GM19395 (cell line): ENCODE data around the gene PLTP.
"Not testable (repeated sequence)": the region's sequence is repeated elsewhere in the genome, so short reads cannot be mapped to it uniquely, and the experiment has no call there.

Experiments used
- ATAC-seq: cut with Tn5 transposase; IDR thresholded peaks from one replicate; pipeline ENCODE4 v1.9.1; 2021; ENCODE audit warnings: mild to moderate bottlenecking, moderate library complexity; ENCODE audit not compliant: unreplicated experiment

PLTP gene, protein sequence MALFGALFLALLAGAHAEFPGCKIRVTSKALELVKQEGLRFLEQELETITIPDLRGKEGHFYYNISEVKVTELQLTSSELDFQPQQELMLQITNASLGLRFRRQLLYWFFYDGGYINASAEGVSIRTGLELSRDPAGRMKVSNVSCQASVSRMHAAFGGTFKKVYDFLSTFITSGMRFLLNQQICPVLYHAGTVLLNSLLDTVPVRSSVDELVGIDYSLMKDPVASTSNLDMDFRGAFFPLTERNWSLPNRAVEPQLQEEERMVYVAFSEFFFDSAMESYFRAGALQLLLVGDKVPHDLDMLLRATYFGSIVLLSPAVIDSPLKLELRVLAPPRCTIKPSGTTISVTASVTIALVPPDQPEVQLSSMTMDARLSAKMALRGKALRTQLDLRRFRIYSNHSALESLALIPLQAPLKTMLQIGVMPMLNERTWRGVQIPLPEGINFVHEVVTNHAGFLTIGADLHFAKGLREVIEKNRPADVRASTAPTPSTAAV

DNA sequence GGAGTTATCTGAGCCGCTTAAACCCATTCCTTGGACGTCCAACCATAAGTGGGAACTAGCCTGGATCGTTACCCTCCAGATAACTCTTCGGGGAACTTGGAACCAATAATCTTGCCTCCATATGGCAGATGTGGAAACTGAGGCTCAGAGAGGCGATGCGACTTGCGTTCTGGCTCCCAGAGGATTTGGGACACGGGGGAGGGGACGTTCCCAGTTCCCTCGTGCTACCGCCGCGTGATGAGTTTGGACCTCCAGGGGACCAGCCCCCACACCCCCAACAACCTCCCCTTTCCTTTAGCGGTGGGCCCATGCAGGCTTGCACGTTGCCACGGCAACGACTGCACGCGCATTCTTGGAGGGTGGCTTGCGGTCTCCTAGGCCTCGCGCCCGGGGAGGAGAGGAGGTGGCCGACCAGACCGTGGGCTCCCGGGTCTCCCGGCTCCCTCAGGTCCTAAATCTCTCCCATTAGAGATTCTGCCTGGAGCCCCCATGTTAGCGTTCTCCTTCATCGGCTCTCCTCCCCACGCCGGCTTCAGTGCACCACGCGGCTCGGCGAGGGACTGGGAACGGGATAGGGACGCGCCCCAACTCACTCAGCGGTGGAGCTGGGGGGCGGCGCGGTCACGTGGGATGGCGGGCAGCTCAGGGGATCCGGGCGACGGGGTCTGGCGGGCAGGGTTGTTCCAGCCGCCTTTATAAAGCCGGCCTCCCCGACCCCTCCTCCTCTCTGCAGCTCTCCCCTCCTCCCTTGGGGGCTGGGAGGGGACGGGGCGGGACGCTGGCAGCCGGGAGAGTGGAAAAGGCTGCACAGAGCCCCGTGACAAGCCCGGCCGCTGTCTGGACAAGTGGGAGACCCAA, at the start of gene PLTP:
TSS of gene PLTP (minus strand) at position 670 of the 858 bp plus-strand sequence. CDS start 703 bp downstream, outside the sequence.
- ATAC-seq, result no peak

DNA sequence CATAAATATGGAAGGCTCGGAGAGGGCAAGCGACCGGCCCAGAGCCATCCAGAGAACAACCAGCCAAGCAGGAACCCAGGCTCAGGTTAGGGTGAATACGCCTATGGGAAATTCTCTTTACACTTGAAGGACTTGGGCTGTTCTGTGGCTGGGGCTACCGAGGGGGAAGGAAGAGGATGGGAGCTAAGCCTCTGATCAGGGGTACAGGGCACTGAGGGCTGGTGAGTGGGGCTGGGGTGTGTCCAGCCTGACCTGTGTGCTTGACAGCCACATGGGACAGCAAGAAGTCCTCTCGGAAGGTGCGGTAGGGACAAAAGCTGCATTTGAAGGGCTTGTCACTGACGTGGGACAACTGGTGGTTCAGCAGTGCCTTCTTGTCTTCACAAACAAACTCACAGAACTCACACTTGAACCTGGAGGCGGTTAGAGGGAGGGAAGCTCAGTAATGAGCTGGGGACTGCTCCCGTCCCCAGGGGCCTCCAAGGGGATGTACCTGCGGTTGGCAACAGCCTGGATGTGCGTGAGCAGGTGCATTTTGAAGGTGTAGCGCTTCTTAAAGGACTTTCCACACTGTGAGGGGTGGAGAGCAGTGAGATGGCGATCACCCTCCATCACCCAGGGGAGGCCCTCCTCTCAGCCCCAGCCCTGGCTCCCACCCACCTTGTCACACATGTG, 48.1 kb upstream of the PLTP start:
- ATAC-seq, result no peak

DNA sequence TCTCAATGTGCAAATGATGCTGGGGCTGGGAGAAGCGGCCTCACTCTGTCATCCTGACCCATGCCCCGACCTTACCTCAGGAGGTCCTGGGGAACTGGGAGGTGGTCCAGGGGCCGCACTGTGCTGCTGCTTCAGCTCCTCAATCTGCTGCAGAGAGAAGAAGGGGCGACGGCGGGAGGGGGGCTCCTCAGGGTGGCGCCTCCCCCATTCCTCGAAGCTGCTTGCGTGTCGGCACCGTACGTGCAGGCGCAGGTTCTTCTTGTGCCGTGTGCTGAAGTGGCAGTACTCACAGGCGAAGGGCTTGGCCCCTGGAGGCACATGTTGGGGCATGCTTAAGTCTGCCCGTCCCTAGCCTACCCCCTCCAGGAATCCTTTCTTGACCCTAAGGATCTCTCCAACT, 47.2 kb upstream of the PLTP start:
- no peak for ATAC-seq

DNA sequence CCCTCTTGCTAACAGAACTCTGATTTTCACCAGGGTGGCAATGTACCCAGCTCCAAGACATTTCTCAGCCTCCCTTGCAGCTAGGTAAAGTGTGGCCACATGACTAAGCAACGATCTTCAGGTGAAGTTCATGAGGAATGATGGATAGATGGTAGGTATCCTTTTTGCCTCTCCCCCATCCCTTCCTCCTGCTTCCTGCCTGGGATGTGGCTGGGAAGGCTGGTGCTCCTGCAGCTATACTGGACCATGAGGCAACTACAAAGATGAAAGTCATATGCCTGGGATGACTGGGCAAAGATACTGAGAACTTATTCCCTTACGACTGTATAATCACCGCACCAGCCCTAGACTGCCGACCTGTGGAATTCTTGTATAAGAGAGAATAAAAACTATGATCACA, 46.6 kb upstream of the PLTP start:
- no peak for ATAC-seq

DNA sequence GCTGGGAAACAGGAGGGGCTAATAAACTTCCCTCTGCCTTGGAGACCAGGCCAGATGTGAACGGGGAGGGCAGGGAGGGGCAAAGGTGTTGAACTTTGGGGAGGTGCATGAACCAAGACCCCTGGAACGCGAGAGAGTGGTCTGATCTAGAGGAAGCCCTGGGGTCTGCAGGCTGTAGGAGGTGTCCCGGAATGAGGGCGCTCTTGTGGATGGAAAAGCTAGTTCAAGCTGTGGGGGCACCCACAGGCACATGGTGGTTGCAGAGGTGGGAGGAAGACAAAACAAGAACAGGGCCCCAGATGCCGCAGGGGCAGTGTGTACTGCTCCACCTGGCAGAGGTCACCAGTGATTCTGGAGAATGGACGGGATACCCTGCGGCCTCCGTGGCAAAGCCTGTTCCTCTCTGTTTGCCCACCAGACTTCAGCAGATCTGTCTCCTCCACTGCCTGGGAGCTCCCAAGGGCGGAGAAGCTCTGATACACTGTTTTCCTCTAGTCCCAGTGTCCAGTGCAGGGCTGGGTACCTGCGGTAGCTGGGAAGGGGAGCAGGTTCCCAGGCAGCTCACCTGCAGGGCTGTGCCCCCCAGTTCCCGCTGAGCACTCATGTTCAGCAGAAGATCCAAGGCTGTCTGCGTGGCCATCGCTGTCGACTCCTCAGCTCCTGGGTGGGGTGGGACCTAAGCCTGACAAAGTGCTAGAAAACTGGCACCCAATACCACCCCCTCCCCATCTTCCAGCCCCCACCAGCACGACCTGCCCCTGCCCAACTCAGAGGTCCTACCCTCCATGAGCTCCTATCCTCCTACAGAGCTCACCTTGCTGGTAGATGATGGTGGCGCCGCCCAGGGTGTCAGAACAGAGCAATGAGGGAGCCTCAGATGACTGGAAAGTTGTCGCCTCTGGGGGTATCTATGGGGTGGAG, 45.3 kb upstream of the PLTP start:
- ATAC-seq, result no peak

DNA sequence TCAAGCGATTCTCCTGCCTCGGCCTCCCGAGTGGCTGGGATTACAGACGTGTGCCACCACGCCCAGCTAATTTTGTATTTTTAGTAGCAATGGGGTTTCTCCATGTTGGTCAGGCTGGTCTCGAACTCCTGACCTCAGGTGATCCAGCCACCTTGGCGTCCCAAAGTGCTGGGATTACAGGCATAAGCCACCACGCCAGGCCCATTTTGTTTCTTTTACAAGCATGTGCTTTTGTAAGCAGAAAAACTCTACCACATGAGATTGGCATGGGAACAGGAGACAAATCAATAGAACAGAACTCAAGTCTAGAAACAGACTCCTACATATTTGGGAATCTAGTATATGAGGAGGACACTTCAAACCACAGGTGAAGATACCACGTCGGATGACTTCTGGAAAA, 44.4 kb upstream of the PLTP start:
- not testable (repeated sequence) for ATAC-seq

DNA sequence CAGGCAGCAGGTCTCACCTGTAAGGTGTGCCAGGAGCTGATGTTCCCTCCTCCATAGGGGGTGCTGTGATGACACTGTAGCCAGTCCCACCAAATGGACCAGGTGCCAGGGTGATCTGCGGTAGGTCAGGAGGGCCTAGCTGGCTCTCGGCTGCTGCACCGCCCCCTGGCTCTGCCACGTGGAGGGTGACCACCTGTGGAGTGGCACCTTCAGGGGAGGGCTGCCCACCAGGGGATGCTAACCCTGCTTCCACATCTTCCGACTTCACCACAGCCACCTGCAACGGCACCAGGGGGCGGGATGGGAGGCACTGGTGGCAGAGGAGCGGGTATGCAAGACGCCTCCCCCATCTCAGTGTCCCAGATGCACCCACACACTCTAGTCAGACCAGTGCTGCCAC, 41.7 kb upstream of the PLTP start:
- no peak for ATAC-seq

DNA sequence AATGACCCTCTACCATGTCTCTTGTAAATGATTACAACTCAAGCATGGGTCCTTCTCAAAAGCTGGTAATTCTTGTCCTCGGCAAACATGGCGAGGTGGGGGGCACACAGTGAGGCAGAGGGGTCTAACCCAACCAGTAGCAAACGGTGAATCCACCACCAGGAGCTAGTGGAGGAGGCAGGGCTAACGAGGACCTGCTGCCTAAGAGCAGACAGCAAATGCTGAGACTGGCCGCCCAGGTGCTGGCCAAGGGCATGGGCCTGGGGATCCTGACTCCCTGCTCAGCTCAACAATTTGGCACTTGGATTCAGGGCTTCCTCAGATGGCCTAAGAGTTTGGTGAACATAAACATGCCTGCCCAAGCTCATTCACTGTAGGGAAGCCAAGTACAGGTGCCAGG, 40.9 kb upstream of the PLTP start:
- ATAC-seq, result no peak

DNA sequence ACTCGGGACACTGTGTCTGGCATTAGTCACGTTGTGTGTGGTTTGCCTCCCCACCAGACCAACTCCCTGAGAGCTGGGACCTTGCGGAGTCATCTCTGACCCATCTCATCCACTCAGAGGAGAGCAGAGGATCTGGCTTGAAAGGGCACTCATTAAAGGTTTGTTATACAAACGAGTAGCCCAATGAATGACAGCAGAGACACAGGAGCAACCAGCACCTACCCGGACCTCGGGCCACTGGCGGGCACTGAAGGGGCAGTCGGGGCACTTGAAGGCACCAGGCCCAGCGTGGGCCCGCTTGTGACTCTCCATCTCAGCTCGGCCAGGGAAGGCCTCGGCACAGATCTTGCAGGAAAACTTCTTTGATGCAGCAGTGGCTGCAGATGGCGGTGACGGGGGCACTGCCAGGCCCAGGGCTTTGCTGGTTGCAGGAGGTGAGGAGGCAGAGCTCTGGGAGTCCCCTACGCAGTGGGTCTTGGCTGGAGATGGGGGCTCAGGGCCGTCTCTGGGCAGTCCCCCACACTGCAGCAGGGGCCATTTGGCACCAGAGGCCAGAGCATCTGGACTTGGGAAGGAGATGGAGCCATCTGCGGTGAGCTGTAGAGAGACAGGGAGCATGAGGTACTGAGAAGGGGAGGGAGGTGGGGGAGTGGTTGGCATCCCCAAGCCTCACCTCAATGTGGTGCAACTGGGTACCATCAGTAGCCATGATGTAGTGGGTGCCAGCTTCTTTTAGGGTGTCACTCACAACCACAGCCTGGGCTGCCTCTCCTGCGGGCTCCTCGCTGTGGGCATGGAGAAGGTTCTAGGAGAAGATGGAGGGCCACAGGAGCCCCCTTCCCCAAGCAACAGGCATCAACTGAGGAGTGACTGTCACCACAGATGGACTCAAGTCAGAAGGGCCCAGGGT, 40.2 kb upstream of the PLTP start:
- no peak for ATAC-seq

DNA sequence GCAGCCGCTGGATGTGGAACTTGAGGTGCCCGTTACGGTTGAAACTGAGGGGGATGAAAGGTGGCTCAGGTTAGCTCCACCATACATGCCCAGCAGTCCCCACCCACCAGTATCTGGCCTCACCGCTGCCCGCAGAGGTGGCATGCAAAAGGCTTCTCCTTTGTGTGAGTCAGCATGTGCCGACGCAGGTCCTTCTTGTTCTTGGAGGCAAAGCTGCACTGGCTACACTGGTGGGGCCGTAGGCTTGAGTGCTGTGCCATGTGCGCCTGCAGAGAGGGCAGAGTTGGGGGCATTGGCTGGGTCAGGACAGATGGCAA, 38.3 kb upstream of the PLTP start:
- ATAC-seq, result no peak

DNA sequence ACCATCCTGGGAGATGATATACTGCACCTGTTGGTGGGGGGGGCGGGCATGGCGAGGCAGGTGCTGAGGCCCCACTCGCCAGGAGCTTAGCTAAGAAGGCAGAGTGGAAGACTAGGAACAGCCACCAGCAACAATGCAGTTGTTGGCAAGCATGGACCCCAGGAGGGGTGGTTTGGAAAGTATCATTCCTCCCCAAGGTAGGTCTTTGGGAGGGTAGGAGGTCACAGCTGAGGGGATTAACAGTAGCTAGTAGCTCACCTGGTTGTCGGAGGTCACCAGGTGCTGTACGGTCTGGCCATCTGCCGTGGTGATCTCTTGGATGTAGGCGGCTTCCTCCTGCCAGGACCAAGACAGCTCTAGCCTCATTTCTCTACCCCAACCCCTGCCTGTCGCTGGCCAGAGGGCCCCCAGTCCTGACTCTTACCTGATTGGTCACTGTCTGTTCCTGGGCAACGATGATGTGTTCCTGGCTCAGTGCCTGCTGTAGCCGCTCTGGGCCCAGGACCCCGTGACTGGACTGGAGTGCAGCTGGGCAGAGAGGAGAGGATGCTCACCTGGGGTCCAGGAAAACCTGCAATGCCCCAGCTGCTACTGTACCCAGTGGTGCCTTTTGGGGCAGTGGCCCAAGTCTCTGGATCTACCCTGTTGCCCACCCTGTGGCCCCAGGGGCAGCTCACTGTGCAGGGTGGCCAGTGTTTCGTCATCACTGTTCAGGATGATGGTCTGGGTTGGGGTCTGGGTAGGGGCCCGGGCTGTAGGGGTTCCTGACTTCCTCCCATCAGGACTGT, 37.8 kb upstream of the PLTP start:
- no peak for ATAC-seq

DNA sequence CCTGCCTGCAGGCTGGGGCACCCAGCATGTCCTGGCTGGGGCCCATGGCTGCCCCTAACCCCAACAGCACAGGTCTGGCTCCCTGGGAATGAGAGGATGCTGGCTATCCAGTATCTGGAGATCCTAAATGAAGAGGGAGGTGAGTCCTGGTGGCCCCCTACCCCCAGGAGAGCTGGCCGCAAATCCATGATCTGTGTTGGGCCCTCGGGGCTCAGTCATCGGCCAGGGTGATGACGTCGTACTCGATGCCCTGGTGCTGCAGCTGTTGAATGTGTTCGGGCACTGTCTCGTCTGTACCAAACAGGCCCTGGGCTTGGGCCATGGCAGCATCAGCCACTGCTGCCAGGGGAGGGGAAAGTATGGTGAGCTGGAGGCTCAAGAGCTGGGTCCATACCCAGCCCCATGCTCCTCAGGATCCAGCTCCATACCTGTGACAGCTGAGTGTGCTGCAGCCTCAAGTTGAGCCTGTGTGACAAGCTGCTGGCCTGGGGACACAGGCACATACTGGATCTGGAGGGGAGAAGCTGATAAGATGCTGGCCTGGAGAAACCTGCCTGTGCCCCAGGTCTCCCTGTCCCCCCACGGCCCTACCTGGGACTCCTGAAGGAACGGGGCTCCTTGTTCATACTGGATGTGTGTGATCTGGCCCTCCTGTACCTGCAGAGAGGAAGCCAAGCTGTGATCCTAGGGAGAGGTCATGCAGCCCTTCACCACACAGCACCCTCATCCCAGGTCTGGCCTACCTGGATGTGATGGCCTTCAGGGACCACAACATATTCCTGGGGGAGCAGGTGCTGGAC, 37.0 kb upstream of the PLTP start:
- no peak for ATAC-seq

DNA sequence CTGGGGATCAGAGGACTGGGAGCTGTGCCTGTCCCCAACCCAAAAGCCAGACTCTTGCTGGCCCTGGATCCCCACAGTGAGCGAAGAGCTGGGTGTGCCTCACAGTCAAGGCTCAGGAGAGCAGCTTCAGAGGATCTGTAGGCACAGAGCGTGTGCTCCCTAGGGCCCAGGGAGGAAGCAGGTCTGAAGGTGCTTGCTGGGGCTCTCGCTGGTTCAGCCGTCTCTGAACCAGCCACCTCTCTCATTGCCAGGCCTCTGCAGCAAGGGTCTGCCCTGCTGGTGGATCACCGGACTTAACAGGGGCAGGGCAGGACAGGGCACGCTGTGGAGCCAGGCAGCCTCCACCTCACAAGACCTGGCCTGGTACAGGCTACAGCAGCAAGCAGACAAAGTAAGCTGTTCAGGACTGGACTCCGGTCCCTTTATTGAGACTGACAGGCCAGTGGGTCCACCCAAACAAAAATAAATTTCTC, 36.3 kb upstream of the PLTP start:
- ATAC-seq, result no peak

DNA sequence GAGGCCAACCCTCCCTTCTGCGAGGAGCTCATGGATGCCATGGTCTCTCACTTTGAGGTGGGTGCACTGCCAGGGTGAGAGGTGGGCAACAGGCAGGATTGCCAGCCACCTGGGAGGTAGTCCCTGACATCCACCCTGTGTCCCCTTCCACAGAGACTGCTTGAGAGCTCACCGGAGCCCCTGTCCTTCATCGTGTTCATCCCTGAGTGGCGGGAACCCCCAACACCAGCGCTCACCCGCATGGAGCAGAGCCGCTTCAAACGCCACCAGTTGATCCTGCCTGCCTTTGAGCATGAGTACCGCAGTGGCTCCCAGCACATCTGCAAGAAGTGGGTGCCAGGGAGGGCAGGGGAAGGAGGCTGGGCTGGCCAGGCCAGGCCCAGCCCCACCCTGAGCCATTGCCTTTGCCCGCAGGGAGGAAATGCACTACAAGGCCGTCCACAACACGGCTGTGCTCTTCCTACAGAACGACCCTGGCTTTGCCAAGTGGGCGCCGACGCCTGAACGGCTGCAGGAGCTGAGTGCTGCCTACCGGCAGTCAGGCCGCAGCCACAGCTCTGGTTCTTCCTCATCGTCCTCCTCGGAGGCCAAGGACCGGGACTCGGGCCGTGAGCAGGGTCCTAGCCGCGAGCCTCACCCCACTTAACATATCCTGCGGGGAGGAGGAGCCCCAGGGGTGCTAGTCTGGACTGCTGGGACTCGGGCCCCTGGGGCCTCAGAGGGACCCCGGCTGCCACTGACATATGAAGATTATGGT, 35.3 kb upstream of the PLTP start:
- ATAC-seq, result no peak

DNA sequence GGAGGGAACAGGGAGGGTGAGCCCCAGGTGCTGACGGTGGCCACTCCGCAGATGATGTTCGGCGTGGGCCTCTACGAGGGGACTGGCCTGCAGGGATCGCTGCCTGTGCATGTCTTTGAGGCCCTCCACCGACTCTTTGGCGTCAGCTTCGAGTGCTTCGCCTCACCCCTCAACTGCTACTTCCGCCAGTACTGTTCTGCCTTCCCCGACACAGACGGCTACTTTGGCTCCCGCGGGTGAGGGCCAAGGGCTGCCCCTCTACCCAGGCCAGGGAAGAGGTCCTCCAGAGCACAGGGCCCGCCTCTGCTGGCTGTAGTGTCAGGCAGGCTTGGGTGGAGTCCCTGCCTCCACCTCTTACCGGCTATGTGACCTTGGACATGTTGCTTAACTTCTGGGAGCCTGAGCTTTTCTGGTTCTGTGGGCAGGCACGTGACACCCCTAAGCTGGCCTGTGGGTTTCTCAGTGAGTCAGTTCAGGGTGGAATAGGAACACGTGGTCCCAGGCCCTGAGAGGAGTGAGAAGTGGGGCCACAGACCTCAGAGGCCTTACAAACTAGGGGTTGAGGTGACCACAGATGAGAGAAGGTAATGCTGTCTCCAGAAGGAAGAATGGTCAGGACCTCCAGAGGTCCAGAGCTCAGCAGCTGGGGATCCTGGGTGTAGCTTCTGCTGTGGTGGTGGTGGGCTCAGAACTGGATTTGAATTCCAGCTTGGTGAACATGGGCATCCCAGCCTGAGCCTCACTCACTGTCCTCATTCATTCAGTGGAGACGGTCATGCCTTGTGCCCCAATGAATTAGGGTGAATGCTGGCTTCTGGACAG, 34.4 kb upstream of the PLTP start:
- no peak for ATAC-seq

DNA sequence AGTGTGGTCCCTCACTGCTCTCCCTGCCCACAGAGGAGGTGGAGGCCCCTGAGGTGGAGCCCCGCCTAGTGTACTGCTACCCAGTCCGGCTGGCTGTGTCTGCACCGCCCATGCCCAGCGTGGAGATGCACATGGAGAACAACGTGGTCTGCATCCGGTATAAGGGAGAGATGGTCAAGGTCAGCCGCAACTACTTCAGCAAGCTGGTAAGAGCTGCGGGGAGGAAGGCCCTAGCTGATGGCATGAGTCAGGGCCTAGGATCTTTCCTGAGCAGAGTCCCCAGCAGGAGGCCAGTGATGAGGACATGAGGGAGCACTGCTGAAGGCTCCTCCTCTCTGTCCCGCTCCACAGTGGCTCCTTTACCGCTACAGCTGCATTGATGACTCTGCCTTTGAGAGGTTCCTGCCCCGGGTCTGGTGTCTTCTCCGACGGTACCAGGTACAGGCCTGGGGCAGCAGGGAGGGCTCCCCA, 33.8 kb upstream of the PLTP start:
- ATAC-seq, result no peak
